DND-41 (cell line): ENCODE measurements around the gene P4HA1.

Experiments
- ATAC-seq: fragments of 200-7000 bp; cut with Tn5 transposase; 3 replicates; pipeline ENCODE4 v1.9.1; 2021; ENCODE audit warnings: low read depth; ENCODE audit not compliant: insufficient read depth
- DNase-seq: peaks from one replicate; pipeline ENCODE4 v3.0.0-alpha.2; 2020
- H2AFZ ChIP-seq: 2 replicates; pipeline ENCODE4 v1.6.0; 2012; ENCODE audit warnings: low read depth, low read length
- H3K27ac ChIP-seq: 2 replicates; pipeline ENCODE4 v1.5.1; 2012; ENCODE audit warnings: low read length, inconsistent platforms
- H3K27me3 ChIP-seq: fragments of 200-600 bp; sonication (generic); 2 replicates; pipeline ENCODE4 v1.6.0; 2012; ENCODE audit warnings: low read length, mild to moderate bottlenecking, inconsistent platforms; ENCODE audit not compliant: insufficient read depth, poor library complexity
- H3K36me3 ChIP-seq: 2 replicates; pipeline ENCODE4 v1.5.1; 2012; ENCODE audit warnings: low read length, inconsistent platforms; ENCODE audit not compliant: insufficient read depth
- H3K4me1 ChIP-seq: 2 replicates; pipeline ENCODE4 v1.5.1; 2012; ENCODE audit warnings: mild to moderate bottlenecking, low read length; ENCODE audit not compliant: insufficient read depth
- H3K4me2 ChIP-seq: 2 replicates; pipeline ENCODE4 v1.6.0; 2012; ENCODE audit warnings: mild to moderate bottlenecking, moderate library complexity, low read length, inconsistent platforms; ENCODE audit not compliant: insufficient read depth
- H3K4me3 ChIP-seq, 2 experiments: fragments of 200-600 bp in 1 of 2; shearing (Covaris generic) in 1 of 2; 2 replicates each; pipeline ENCODE4 v1.5.1; 2012 to 2016; ENCODE audit warnings: inconsistent platforms in 2 of 2, low read length in 2 of 2, mild to moderate bottlenecking in 2 of 2, low read depth in 1 of 2, moderate library complexity in 1 of 2
- H3K79me2 ChIP-seq: 2 replicates; pipeline ENCODE4 v1.6.0; 2012; ENCODE audit warnings: low read length, inconsistent platforms; ENCODE audit not compliant: insufficient read depth
- H3K9ac ChIP-seq: 2 replicates; pipeline ENCODE4 v1.6.0; 2012; ENCODE audit warnings: low read depth, mild to moderate bottlenecking, inconsistent platforms, low read length, moderate library complexity
- H3K9me3 ChIP-seq: 2 replicates; pipeline ENCODE4 v1.5.1; 2012; ENCODE audit warnings: low read length, moderate library complexity, mild to moderate bottlenecking, inconsistent platforms; ENCODE audit not compliant: insufficient read depth, severe bottlenecking
- H4K20me1 ChIP-seq: 2 replicates; pipeline ENCODE4 v1.6.0; 2012; ENCODE audit warnings: low read length; ENCODE audit not compliant: insufficient read depth
- EZH2 ChIP-seq: IDR thresholded peaks from 3 replicates; pipeline ENCODE4 v1.6.1; 2012; ENCODE audit warnings: borderline replicate concordance, low read depth, mild to moderate bottlenecking, moderate library complexity, low read length, inconsistent platforms; ENCODE audit not compliant: severe bottlenecking
- TF ChIP-seq, protein P1 (sequence below): IDR thresholded peaks from 2 replicates; pipeline ENCODE4 v1.5.1; 2012; ENCODE audit warnings: borderline replicate concordance, low read length, moderate library complexity, mild to moderate bottlenecking; ENCODE audit not compliant: poor library complexity, severe bottlenecking; ENCODE audit errors: extremely low read depth

The P4HA1 gene

DNA sequence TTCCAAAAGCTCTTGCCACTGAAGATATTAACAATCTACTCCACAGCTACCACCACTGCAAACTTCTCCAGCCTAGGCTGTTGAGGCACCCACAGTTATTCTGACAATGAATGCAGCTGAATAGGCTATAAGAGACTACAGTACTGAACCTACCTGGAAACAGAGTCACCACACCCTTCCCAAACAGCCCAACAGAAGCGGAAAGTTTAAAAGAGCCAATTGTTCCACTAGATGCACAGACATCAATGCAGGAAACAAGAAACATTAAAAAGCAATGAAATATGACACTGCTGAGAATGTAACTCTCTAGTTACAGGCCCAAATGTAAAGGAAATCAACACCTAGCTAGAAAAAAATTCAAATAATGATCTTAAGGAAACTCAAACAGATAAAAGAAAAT lies 77.6 kb downstream of the P4HA1 start:
- Histone ChIP-seq H3K36me3 (peaks cover 53% of the 10 kb centered on the region), H3K9ac (no peak overlapping the region), H3K9me3 (no peaks in the 10 kb centered on the region), H3K4me1 (no peaks in the 10 kb centered on the region), H3K27ac (no peak overlapping the region), H3K79me2 (peaks cover 13% of the 10 kb centered on the region), H3K27me3 (no peaks in the 10 kb centered on the region), H2AFZ (no peak overlapping the region), H3K4me2 (no peak overlapping the region), H4K20me1 (peaks cover 13% of the 10 kb centered on the region), H3K4me3 (no peak overlapping the region)
- DNase-seq (no peak), ATAC-seq (no peak)
- no peak for TF ChIP-seq EZH2
- TF ChIP-seq, protein P1, sequence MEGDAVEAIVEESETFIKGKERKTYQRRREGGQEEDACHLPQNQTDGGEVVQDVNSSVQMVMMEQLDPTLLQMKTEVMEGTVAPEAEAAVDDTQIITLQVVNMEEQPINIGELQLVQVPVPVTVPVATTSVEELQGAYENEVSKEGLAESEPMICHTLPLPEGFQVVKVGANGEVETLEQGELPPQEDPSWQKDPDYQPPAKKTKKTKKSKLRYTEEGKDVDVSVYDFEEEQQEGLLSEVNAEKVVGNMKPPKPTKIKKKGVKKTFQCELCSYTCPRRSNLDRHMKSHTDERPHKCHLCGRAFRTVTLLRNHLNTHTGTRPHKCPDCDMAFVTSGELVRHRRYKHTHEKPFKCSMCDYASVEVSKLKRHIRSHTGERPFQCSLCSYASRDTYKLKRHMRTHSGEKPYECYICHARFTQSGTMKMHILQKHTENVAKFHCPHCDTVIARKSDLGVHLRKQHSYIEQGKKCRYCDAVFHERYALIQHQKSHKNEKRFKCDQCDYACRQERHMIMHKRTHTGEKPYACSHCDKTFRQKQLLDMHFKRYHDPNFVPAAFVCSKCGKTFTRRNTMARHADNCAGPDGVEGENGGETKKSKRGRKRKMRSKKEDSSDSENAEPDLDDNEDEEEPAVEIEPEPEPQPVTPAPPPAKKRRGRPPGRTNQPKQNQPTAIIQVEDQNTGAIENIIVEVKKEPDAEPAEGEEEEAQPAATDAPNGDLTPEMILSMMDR, result no peak

DNA sequence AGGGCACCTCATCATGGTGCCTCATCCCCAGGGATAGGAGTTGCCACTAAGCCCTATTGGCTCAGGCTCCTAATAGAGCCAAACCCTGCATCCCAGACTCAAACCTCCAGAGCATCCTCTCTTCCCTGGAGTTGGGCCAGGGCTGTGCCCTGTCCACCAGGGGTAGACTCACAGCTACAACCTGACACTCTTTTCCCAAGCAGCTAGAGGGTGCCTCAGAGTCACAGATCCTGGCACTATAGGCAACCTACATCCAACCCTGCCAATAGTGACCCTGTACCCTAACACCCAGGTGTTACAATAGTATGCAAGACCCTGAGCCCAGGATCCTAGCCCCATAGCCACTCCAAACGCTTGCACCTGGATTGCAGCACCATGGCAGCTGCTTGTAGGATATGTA lies 78.0 kb downstream of the P4HA1 start:
- peaks cover 56% of the 10 kb centered on the region for H3K36me3 ChIP-seq
- H3K79me2 ChIP-seq, result peaks cover 13% of the 10 kb centered on the region
- no peak for TF ChIP-seq EZH2
- TF ChIP-seq, protein P1, result no peak
- no peaks in the 10 kb centered on the region for H3K27me3 ChIP-seq
- DNase-seq, result no peak
- no peaks in the 10 kb centered on the region for H3K9me3 ChIP-seq
- no peak for ATAC-seq
- no peak overlapping the region for H3K4me2 ChIP-seq
- H4K20me1 ChIP-seq, result peaks cover 13% of the 10 kb centered on the region
- no peaks in the 10 kb centered on the region for H3K4me1 ChIP-seq
- no peak overlapping the region for H3K9ac ChIP-seq
- no peak overlapping the region for H3K4me3 ChIP-seq
- H3K27ac ChIP-seq, result no peak overlapping the region
- H2AFZ ChIP-seq, result no peak overlapping the region

DNA sequence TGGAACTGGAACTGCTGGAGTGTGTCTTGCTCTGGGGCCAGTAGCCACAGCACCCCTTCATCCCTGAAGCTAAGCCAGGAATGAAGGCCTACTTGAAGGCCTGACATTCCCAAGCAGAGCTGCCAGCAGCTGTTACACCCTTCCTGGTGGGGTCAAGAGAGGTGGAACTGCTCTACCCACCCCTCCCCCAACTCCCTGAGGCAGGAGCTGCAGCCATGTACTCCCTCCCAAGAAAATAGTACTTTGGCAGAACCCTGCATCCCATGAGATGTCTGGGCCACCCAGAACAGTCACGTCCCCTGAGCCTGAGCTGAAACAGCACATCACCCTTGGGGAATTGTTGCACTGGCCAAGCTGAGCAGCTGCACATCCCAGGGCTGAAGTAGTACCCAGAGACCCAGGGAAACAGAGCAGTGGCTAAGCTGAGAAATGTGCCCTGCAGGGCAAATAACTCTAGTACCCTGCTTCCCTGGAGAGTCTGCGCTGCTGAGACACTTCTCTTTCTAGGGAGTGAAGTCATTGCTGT lies 78.6 kb downstream of the P4HA1 start:
- no peaks in the 10 kb centered on the region for H3K9me3 ChIP-seq
- peaks cover 60% of the 10 kb centered on the region for H3K36me3 ChIP-seq
- H3K4me3 ChIP-seq, result no peak overlapping the region
- H2AFZ ChIP-seq, result no peak overlapping the region
- no peak overlapping the region for H3K27ac ChIP-seq
- no peak overlapping the region for H3K9ac ChIP-seq
- H3K27me3 ChIP-seq, result no peaks in the 10 kb centered on the region
- H3K79me2 ChIP-seq, result peaks cover 13% of the 10 kb centered on the region
- no peaks in the 10 kb centered on the region for H3K4me1 ChIP-seq
- ATAC-seq (no peak), DNase-seq (no peak)
- peaks cover 13% of the 10 kb centered on the region for H4K20me1 ChIP-seq
- H3K4me2 ChIP-seq, result no peak overlapping the region
- TF ChIP-seq EZH2, result no peak
- TF ChIP-seq, protein P1, result no peak

DNA sequence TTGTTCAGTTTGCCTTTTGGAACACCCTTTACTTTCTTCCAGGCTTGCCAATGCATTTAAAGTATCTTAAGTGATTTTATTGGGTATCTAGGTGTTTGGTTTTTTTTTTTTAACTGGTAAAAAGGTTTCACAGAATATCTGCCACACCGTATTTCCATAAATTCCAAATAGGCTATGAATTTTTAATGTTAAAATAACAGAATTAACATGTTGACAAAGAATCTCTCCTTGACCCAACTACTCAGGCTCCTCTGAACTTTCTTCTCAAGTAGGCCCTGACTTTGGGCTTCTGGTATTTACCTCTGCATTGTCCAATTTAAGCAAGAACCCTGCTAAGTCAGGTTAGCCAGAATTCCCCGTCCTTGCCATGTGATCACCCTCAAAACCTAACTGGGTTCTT lies 80.9 kb downstream of the P4HA1 start:
- Histone ChIP-seq H3K36me3 (peaks cover 65% of the 10 kb centered on the region), H3K4me2 (no peak overlapping the region), H3K9me3 (no peaks in the 10 kb centered on the region), H3K27ac (no peak overlapping the region), H4K20me1 (peaks cover 13% of the 10 kb centered on the region), H2AFZ (no peak overlapping the region), H3K79me2 (peaks cover 11% of the 10 kb centered on the region), H3K9ac (no peak overlapping the region), H3K4me1 (no peaks in the 10 kb centered on the region), H3K27me3 (no peaks in the 10 kb centered on the region), H3K4me3 (no peak overlapping the region)
- DNase-seq, result no peak
- no peak for TF ChIP-seq EZH2
- TF ChIP-seq, protein P1, result no peak
- ATAC-seq, result no peak
